H1 (cell line): ENCODE results near the gene OPCML. TPM values are rescaled to one million over a fixed set of nuclear protein-coding genes. Genes with fewer than 3 reads are reported as not detected.

ENCODE experiments used
- FOSL1 ChIP-seq: IDR thresholded peaks from 2 replicates; pipeline ENCODE4 v1.6.1; 2011; ENCODE audit warnings: mild to moderate bottlenecking, low read depth, low read length, moderate library complexity; ENCODE audit not compliant: insufficient read depth
- NRF1 ChIP-seq: IDR thresholded peaks from 2 replicates; pipeline ENCODE4 v1.6.1; 2011; ENCODE audit warnings: mild to moderate bottlenecking, low read depth, low read length, improper control_type of control experiment
- RNF2 ChIP-seq: fragments of 200-900, 300-1000 bp; sonication (generic); IDR thresholded peaks from 2 replicates; pipeline ENCODE4 v1.7.1; 2016; ENCODE audit warnings: borderline replicate concordance, low read depth, mild to moderate bottlenecking, antibody characterized with exemption, low read length; ENCODE audit not compliant: poor library complexity, severe bottlenecking; ENCODE audit errors: missing control alignments
- polyA plus RNA-seq, 7 experiments: library from polyadenylated mRNA; depleted of rRNA in 3 of 7; stranded (reverse) in 5 of 7; unstranded in 2 of 7; fragments of >200 nt in 5 of 7; fragments of 200-250 nt in 2 of 7; gene quantifications; 1 replicate in 5 of 7; 2 replicates in 1 of 7; 4 replicates in 1 of 7; pipeline versions ENCODE4 v1.2.1 to v1.2.3, GENCODE V29; 2011 to 2013; ENCODE audit warnings: missing spikeins in 2 of 7, mixed read lengths in 2 of 7
- total RNA-seq: library from RNA; stranded (reverse); fragmentation: NEBNext Ultra II Directional; extraction: Animal tissue kit (Norgen Biotek cat#: 25700); gene quantifications from 2 replicates; pipeline ENCODE4 v1.2.1, GENCODE V29; 2021

Gene OPCML
- total and polyA plus RNA-seq, 2 of the 8 experiments (the other 6 are each of a cell fraction or from before 2014, with no cell fraction given), result 2.3 to 3.1 TPM

DNA sequence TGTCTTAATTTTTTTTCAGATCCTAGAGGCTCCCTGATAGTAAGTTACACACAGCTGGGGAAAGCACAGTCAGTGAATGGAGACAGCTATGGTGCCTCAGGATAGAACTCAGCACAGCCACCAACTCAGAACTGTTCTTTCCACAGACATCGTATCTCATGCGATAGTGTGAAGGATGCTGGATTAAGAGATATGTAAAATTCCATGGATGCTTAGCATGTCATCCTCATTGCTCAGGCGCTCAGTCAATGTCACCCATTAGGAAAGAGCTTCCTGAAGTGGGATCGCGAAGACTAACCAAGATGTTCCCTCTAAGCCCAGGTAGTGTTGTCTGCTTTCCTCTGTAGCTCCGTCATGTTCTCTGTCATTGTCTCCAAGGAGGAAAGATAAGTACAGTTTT lies 1000.4 kb downstream of the OPCML start (continued):
- TF ChIP-seq NRF1 (no peak), RNF2 (no peak), FOSL1 (no peak)
